Smooth muscle cell (in vitro differentiated cells): ENCODE measurements around the gene KIRREL3. TPM values are rescaled to one million over a fixed set of nuclear protein-coding genes. Genes with fewer than 3 reads are reported as not detected.
A peak's percentile ranks its signal among the peaks of the same experiment; 100 is the strongest.

ENCODE experiments used
- DNase-seq: peaks from one replicate; lab custom pipeline; 2025; ENCODE audit not compliant: unreplicated experiment; lab: John Stamatoyannopoulos, UW
- H2AFZ ChIP-seq: fragments of 200-600 bp; sonication (generic); 2 replicates; pipeline ENCODE4 v1.6.0; 2016; ENCODE audit warnings: antibody characterized with exemption, low read depth, mild to moderate bottlenecking
- H3F3A ChIP-seq: fragments of 200-600 bp; sonication (generic); 2 replicates; pipeline ENCODE4 v1.6.0; 2017; ENCODE audit warnings: antibody characterized with exemption, low read depth
- H3K27ac ChIP-seq: fragments of 200-600 bp; sonication (generic); 2 replicates; pipeline ENCODE4 v1.5.1; 2016; ENCODE audit warnings: low read depth, mild to moderate bottlenecking
- H3K27me3 ChIP-seq: fragments of 200-600 bp; sonication (generic); 2 replicates; pipeline ENCODE4 v1.6.1; 2016; ENCODE audit warnings: low read depth, mild to moderate bottlenecking
- H3K36me3 ChIP-seq: fragments of 200-600 bp; sonication (generic); 2 replicates; pipeline ENCODE4 v1.5.1; 2016; ENCODE audit warnings: low read depth
- H3K4me1 ChIP-seq: fragments of 200-600 bp; sonication (generic); 2 replicates; pipeline ENCODE4 v1.5.1; 2016; ENCODE audit warnings: low read depth
- H3K4me2 ChIP-seq: fragments of 200-600 bp; sonication (generic); 2 replicates; pipeline ENCODE4 v1.6.0; 2016; ENCODE audit warnings: mild to moderate bottlenecking
- H3K4me3 ChIP-seq: fragments of 200-600 bp; sonication (generic); 2 replicates; pipeline ENCODE4 v1.5.1; 2016; ENCODE audit warnings: mild to moderate bottlenecking
- H3K79me2 ChIP-seq: fragments of 200-600 bp; sonication (generic); 2 replicates; pipeline ENCODE4 v1.6.0; 2016; ENCODE audit warnings: low read depth, mild to moderate bottlenecking
- H3K9ac ChIP-seq: fragments of 200-600 bp; sonication (generic); 2 replicates; pipeline ENCODE4 v1.6.0; 2016; ENCODE audit warnings: low read depth
- H3K9me3 ChIP-seq: fragments of 200-600 bp; sonication (generic); replicated peaks from 2 replicates; pipeline ENCODE4 v1.5.1; 2016; ENCODE audit warnings: low read depth
- H4K20me1 ChIP-seq: fragments of 200-600 bp; sonication (generic); 2 replicates; pipeline ENCODE4 v1.6.0; 2016; ENCODE audit warnings: low read depth
- WGBS: methylation state at CpG from one replicate; pipeline ENCODE4 v1.1.7; 2016; ENCODE audit warnings: low lambda C conversion rate; 5-methylcytosine and 5-hydroxymethylcytosine counted together
- polyA plus RNA-seq: library from polyadenylated mRNA; unstranded; fragments of >200 nt; fragmentation: Nextera tagmentation; extraction: Ambion mirVana; gene quantifications from 2 replicates; pipeline ENCODE4 v1.2.1, GENCODE V29; 2016
- total RNA-seq: library from RNA; depleted of rRNA; stranded (reverse); fragments of >200 nt; gene quantifications from 2 replicates; pipeline ENCODE4 v1.2.3, GENCODE V29; 2014
- TF ChIP-seq, protein P1 (sequence below): fragments of 200-600 bp; sonication (generic); IDR thresholded peaks from 2 replicates; pipeline ENCODE4 v1.5.1; 2017; ENCODE audit warnings: borderline replicate concordance, mild to moderate bottlenecking, antibody characterized with exemption; ENCODE audit not compliant: insufficient read depth, poor library complexity, severe bottlenecking

KIRREL3 gene
- total and polyA plus RNA-seq, 2 experiments from 2014 or later, result 1.2 TPM; not detected in 1

DNA sequence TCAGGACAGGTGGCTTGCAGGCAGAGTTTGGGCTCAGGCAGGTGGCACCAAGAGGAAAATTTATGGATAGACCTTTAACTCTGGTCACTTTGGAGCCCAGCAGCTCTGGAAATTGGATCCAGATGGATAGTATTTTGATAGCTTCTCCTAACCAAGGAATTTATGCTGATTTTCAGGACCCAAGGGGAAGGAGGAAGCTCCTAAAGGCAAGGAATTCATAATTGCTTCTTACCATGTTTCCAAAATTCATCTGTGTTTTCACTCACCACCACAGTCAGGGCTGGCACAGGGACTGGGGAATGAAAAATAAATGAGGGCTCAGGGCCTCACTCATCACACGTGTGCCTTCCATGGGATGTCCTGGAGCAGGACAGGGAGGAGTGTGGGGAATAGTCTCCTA is 327.3 kb downstream of the KIRREL3 start:
- H3K27ac ChIP-seq, result no peak overlapping the region
- H4K20me1 ChIP-seq, result no peaks in the 10 kb centered on the region
- no peaks in the 10 kb centered on the region for H3K36me3 ChIP-seq
- 89% methylated on average over 1 of the region's 1 CpG for WGBS
- no peak for DNase-seq
- H3K27me3 ChIP-seq, result peaks cover 11% of the 10 kb centered on the region
- H3K4me3 ChIP-seq, result no peak overlapping the region
- H3K4me1 ChIP-seq, result no peaks in the 10 kb centered on the region
- no peaks in the 10 kb centered on the region for H3K9me3 ChIP-seq
- H3K9ac ChIP-seq, result no peak overlapping the region
- TF ChIP-seq, protein P1, sequence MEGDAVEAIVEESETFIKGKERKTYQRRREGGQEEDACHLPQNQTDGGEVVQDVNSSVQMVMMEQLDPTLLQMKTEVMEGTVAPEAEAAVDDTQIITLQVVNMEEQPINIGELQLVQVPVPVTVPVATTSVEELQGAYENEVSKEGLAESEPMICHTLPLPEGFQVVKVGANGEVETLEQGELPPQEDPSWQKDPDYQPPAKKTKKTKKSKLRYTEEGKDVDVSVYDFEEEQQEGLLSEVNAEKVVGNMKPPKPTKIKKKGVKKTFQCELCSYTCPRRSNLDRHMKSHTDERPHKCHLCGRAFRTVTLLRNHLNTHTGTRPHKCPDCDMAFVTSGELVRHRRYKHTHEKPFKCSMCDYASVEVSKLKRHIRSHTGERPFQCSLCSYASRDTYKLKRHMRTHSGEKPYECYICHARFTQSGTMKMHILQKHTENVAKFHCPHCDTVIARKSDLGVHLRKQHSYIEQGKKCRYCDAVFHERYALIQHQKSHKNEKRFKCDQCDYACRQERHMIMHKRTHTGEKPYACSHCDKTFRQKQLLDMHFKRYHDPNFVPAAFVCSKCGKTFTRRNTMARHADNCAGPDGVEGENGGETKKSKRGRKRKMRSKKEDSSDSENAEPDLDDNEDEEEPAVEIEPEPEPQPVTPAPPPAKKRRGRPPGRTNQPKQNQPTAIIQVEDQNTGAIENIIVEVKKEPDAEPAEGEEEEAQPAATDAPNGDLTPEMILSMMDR, result no peak
- no peaks in the 10 kb centered on the region for H3F3A ChIP-seq
- no peak overlapping the region for H2AFZ ChIP-seq
- H3K79me2 ChIP-seq, result no peaks in the 10 kb centered on the region
- no peak overlapping the region for H3K4me2 ChIP-seq

DNA sequence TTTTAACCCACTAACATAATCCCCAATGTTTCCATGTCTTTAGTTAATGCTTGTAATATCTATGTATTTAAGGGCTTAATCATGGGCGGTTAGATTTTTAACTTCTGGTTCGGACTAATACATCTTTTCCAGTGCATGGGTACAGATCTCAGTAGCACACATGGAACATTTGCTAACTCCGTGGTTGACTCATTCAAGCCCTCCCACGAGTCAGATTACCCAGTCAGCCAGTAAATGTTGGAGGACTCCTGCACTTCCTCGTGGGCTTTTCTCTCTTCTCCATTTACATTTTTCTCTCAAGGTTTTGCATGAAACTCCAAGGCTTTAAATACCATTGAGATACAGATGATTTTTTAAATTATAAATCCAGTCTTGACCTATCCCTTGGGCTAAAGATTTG is 331.2 kb downstream of the KIRREL3 start:
- Histone ChIP-seq H4K20me1 (no peaks in the 10 kb centered on the region), H3K4me3 (no peak overlapping the region), H3K27ac (no peak overlapping the region), H2AFZ (no peak overlapping the region), H3K4me2 (peak overlapping the region; percentile 9), H3K4me1 (no peaks in the 10 kb centered on the region), H3K9me3 (no peaks in the 10 kb centered on the region), H3K27me3 (peaks cover 16% of the 10 kb centered on the region), H3K36me3 (no peaks in the 10 kb centered on the region), H3K79me2 (no peaks in the 10 kb centered on the region), H3K9ac (no peak overlapping the region), H3F3A (no peaks in the 10 kb centered on the region)
- TF ChIP-seq, protein P1, result no peak
- no peak for DNase-seq
- WGBS, result 19% methylated on average over 5 of the region's 5 CpGs

DNA sequence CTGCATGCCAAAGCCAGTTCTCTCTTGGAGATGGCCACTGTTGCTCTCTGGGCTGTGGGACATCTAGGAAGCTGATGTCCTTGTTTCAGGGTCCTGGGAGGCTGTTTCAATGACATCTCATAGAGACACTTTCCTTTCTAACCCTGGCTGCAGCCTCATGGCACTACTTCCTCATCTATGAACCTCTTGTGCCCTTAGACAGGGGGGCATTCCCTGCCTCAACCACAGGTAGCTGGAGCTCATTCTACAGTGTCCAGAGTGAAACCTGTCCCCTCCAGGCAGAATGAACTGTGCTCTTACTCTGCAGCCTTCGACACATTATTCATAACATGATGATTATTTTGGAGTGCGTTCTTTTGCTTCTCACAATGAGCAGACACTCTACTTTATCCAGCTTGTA is 335.9 kb downstream of the KIRREL3 start:
- Histone ChIP-seq H3K79me2 (no peaks in the 10 kb centered on the region), H4K20me1 (no peaks in the 10 kb centered on the region), H3F3A (no peaks in the 10 kb centered on the region), H3K9me3 (no peaks in the 10 kb centered on the region), H3K27me3 (peaks cover 6% of the 10 kb centered on the region), H2AFZ (no peak overlapping the region), H3K27ac (no peak overlapping the region), H3K36me3 (no peaks in the 10 kb centered on the region), H3K4me1 (no peaks in the 10 kb centered on the region), H3K9ac (no peak overlapping the region), H3K4me3 (no peak overlapping the region), H3K4me2 (no peak overlapping the region)
- TF ChIP-seq, protein P1, result no peak
- no peak for DNase-seq
- 92% methylated on average over 2 of the region's 2 CpGs for WGBS

DNA sequence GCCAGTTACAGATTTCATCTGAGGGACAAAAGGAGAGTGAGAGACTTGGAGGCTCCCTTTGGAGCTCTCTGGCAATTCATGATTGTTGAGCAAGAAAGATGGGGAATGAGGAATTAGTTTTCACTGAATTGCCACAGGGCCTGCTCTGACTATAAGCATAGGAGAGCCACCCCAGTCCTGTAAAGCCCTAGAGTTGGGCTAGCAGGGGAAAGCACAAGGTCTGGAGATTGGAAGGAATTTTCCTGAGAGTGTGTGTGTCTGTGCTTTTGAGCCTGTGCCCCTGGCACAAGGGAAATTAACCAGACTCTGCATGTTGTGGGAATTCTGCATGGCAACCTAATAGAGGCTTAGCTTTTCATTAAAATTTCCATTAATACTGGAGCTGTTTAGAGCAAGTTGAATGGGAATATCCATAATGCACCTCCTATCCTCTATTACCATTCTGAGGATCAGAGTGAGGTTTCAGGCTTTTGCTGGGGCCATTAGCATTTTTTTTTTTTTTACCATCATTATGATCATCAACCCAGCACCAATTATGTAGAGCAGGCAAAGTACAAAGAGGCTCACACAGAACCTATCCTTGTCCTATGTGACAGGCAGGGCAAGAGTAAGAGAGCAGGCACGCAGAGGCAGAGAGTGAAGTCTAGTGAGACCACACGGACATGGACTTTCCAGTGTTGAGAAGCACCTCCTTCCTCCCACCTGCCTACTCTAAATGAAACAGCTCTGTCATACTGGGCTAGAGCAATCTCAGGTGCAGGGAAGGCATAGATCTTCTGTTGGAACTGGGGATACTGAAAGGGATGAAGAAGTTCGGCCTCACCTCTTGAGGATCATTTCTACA is 336.6 kb downstream of the KIRREL3 start:
- TF ChIP-seq, protein P1, result no peak
- no peak for DNase-seq
- no peaks in the 10 kb centered on the region for H3F3A ChIP-seq
- H3K79me2 ChIP-seq, result no peaks in the 10 kb centered on the region
- no peak overlapping the region for H3K27ac ChIP-seq
- H3K27me3 ChIP-seq, result peaks cover 6% of the 10 kb centered on the region
- H3K4me1 ChIP-seq, result no peaks in the 10 kb centered on the region
- no peak overlapping the region for H3K9ac ChIP-seq
- no peak overlapping the region for H3K4me2 ChIP-seq
- 91% methylated on average over 3 of the region's 3 CpGs for WGBS
- no peak overlapping the region for H3K4me3 ChIP-seq
- no peaks in the 10 kb centered on the region for H4K20me1 ChIP-seq
- H2AFZ ChIP-seq, result no peak overlapping the region
- no peaks in the 10 kb centered on the region for H3K36me3 ChIP-seq
- no peaks in the 10 kb centered on the region for H3K9me3 ChIP-seq
